Measurements from ENCODE around the gene DRAXIN.

DRAXIN gene

DNA sequence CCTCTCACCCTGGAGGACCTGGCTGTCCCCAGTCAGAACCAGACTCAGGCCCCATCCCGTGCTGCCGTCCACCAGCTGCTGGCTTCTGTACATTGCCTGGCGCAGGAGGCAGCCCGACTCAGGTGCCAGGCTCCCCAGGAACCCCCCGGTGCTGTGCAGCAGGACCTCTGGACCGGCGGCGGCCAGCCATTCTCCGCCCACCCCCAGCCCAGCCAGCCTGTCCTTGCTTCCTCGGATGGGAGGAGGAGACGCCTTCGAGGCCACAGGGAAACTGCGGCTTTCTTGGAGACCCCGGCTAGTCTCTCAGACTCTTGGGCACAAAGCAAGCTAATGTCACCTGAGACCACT, 74.9 kb downstream of the DRAXIN start:
- no peak for DNase-seq

- DNase-seq: no peak
Observed at GRCh38 chr1:11767922-11768704, 76.6 kb downstream of the DRAXIN start.

- no peak for DNase-seq
Observed at GRCh38 chr1:11768821-11769220, 77.3 kb downstream of the DRAXIN start.

- no peak for DNase-seq
Observed at GRCh38 chr1:11769274-11769673, 77.8 kb downstream of the DRAXIN start.

- no peak for DNase-seq
Observed at GRCh38 chr1:11770011-11770410, 78.5 kb downstream of the DRAXIN start.

GRCh38 chr1:11771481-11772043, 80.1 kb downstream of the DRAXIN start:
- DNase-seq: no peak

GRCh38 chr1:11772458-11772857, 80.9 kb downstream of the DRAXIN start:
- DNase-seq: no peak

DNA sequence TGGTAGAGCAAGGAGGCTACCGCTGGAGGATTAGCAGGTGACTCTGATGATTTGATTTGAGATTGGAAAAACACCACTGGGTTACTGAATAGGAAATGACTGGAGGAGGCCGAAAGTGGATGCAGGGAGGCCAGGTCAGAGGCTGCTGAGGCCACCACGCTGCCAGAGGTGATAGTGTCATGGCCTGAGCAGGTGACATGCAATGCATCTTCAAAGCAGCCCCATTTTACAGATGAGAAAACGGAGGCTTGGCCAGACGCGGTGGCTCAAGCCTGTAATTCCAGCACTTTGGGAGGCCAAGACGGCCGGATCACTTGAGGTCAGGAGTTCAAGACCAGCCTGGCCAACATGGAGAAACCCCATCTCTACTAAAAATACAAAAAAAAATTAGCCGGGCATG, 83.2 kb downstream of the DRAXIN start:
- DNase-seq: no peak
